ENCODE results near the gene PLA2G6.

- TF ChIP-seq NR2C2 (CRISPR knock-in tag; IDR thresholded peaks at IDR 0.05) (no peak), CTCF (IDR thresholded peaks at IDR 0.05) (no peak), PREB (CRISPR knock-in tag; IDR thresholded peaks at IDR 0.05; ENCODE audit: borderline replicate concordance) (no peak), NFE2L1 (CRISPR knock-in tag; IDR thresholded peaks at IDR 0.05) (no peak), KAT7 (CRISPR knock-in tag; IDR thresholded peaks at IDR 0.05; ENCODE audit: borderline replicate concordance) (no peak)
These were observed 8.6 kb downstream of the PLA2G6 start for GRCh38 chr22:38172832-38173640.
